IPS-NIHi11 (cell line): ENCODE results near the gene RYR2.
"Not testable (repeated sequence)": the region's sequence is repeated elsewhere in the genome, so short reads cannot be mapped to it uniquely, and the experiment has no call there.

Experiments
- DNase-seq: peaks from one replicate; pipeline ENCODE4 v3.0.0; 2012; ENCODE audit warnings: mixed read lengths, low spot score

RYR2 gene

DNA sequence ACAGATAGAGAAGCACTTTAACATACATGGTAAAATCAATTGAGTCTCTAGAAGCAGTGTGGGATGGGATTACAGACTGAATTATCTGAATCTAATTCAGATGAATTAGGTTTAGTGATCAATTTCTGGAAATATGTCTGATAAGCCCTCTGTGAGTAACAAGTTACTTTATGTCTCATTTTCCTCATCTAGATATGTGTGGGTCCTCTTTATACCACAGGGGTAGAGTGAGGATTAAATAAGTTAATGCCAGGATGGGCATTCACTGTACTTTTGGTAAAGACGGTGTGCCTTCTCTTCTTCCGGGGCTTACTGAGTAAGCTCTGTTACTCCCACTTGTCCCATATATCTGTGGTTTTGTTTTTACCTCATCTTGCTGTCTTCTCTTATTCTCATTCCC, 225.8 kb downstream of the RYR2 start:
- no peak for DNase-seq

DNA sequence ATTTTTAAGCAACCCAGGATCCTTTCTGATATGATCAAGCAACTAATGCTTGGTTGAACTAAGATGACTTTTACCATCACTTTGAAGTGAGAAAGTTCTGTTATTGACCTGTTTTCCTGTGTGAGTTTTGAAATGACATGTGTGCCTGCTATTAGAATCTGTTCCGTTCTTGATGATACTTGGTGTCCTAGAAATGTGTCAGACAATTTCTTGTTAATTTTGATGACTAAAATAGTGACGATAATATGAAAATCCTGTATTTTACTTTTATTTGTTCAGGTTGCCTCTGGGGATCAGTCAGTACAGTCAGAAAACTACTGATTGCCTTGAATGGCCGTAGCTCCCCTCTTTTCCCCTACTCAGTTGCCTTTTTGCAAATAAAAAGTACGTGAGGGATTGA, 228.0 kb downstream of the RYR2 start:
- DNase-seq: no peak

DNA sequence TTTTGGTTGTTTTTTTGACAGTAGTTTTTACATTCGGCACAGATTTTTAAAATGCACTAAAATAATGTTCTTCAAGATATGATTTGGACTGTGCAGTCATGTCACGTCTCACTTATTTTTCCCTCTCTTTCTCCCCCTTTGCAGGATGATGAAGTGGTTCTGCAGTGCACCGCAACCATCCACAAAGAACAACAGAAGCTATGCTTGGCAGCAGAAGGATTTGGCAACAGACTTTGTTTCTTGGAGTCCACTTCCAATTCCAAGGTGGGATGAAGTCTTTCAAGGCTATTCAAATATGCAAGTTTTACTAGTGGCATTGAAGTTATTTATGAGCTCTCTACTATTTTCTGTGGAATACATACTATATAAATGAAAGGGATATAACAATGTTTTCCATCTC, 228.4 kb downstream of the RYR2 start:
- no peak for DNase-seq

DNA sequence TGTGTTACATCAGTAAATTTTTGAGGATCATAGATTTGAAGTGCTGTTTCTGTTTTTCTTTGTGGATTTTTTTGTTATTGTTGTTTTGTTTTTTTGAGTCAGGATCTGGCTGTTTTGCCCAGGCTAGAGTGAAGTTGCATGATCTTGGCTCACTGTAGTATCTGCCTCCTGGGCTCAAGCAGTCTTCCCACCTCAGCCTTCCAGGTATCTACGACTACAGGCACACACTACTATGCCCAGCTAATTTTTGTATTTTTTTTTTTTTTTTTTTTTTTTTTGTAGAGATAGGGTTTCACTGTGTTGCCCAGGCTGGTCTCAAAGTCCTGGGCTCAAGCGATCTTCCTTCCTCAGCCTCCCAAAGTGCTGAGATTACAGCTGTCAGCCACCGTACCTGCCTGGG, 236.0 kb downstream of the RYR2 start:
- not testable (repeated sequence) for DNase-seq

DNA sequence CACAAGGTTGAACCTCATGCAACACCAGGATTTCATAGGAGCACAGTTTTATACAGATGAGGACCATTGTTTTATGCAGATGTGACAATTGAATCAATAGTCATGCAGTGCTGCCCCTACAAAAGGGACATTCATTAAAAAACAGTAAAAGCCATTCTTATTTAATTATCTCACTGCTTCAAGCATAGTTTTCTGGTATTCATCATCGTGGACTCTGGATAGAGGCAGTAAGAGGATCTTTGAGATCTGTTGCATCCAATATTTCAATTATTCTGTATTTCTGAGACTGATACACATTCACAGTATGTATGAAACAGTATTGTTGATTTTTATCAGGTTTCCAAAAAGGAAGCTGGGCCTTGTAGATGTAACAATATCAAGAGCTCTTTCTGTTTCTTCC, 237.6 kb downstream of the RYR2 start:
- no peak for DNase-seq

DNA sequence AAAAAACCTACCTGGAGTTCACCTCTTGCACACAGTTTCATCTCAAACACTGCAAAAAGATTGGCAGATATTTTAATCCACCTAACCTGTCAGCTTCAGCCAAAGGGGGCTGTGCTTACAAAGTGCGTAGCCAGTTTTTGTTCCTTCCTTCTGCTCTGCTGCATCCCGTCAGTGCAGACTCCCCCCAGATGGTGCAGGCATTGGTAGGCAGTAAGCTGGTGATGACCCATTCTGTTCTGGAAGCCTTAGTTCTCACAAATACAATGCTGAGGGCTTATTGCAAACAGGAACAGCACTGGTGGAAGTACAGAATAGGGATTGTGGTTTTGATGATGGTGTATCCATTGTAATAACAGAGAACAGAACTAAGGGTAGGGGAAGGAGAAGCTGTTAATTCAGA, 239.5 kb downstream of the RYR2 start:
- no peak for DNase-seq

DNA sequence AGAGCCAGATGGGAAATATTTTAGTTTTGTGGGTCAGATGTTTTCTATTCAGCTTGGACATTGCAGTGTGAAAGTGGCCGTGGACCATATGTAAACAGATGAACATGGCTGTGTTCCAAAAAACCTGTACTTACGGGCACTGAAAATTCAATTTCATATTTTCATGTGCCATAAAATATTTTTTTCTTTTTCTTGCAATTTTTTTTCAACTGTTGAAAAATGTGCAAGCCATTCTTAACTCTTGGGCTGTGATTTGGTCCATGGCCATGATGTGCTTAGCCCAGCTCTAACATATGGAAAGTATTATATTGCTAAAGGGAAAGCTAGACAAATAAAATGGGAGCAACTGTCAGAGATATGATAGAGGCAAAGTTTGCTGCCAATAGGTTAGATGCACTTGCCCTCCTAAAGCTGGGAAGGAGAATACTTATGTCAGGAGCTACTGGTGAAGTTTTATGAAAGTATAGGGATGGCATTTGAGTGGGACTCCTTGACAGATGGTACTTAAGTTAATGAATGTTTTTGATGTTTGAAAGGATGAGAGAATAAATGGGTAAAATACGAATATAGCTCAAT, 240.3 kb downstream of the RYR2 start:
- no peak for DNase-seq

DNA sequence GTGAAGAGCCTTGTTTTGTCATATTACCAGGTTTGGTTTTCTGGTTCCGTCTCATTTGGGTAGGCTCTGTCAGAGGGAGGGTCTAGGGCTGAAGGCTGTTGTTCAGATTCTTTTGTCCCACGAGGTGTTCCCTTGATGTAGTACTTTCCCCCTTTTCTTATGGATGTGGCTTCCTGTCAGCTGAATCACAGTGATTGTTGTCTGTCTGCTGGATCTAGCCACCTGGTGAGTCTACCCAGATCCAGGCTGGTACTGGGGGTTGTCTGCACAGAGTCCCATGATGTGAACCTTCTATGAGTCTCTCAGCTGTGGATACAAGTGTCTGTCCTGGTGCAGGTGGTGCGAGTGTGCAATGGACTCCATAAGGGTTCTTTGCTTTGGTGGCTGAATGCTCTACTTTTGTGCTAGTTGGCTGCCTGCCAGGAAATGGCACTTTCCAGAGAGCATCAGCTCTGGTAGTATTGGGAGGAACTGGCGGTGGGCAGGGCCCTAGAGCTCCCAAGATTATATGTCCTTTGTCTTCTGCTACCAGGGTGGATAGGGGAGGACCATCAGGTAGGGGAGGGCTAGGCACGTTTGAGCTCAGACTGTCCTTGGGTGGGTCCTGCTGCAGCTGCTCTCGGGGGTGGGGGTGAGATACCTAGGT, 246.0 kb downstream of the RYR2 start:
- peak; percentile 5 for DNase-seq

DNA sequence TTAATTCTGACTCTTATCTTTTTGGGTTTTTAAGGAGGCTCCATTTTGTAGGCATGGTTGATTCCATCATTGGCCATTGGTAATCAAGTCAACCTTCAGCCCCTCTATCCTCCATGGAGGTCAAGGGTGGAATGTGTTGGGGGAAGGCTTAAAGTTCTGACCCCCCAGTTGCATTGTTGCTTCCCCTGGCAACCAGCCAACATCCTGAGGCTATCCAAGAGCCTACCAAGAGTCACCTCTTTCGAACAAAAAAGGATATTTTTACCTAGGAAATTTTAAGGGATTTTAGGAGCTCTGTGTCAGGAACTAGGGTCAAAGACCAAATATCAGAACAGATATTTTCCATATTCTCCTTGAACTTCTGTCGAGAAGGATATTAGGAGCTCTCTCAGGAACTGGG, 251.8 kb downstream of the RYR2 start:
- DNase-seq: no peak

DNA sequence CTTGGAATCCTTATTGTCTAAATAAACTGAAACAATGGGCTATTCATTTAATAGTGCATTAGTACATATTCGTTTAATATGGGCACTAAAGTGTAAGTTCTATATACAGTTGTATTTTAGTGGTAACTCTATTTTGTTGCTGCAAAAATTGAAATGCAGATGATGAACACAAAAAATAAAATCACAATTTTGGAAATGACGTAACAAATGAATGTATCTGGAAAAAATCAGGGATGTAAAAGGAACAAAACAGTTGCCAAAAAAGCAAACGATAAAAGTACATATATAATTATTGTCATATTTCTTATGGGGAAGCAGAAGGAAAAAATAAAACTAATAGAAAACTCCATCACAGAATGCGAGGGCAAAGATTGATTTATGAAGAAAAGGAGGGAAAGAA, 254.9 kb downstream of the RYR2 start:
- no peak for DNase-seq

DNA sequence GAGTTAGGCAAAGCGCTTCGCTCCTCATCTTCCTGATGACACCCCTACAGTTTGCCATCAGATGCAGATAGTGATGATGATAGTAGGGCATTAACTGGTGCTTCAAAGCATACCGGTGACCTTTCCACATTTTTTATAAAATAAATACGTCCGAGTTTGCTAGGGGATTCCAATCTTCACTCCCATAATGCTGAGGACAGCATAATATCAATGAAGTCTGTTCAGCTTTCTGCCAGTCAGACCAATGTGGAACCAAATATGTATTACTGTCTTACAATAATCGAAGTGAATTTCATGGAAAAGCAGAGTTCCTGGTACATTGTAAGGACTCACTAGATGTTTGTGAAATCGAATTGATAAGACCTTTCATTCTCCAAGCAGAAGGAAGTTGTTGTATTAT, 258.7 kb downstream of the RYR2 start:
- DNase-seq: no peak

DNA sequence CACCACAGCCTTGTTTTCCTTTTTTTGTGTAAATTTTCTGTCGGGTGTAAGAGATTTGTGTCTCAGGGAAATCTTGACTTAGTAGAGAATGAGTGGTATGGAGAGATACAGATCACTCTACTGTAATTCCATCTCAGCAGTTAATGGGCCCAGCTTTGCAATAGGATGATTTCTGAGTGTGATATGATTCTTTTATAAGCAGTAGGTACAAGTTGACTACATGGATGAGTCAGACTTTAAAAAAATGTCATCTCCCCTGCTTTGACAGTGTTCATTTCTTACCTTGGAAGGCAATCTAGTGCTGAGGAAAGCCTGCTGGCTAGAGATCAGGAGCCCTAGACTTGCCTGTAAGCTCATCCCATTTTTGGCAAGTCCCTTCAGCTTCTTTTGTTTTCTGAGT, 261.9 kb downstream of the RYR2 start:
- no peak for DNase-seq

DNA sequence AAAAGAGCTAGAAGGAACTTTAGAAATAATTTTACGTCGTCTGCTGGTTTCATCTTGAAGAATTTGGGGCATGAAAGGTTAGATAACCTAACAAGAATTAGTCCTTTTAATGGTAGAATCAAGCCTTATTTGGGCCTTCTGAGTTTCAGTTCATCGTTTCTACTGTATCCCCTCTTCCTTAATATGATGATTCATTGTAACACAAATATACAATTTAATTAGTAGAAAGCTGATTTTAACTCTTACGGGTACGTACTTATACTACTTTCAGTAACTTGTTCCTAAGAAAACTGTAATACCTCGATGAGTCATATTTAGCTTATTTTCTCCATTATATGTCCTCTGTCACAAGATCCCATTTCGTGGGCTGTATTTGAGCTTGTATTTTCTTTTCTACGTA, 264.7 kb downstream of the RYR2 start:
- no peak for DNase-seq

DNA sequence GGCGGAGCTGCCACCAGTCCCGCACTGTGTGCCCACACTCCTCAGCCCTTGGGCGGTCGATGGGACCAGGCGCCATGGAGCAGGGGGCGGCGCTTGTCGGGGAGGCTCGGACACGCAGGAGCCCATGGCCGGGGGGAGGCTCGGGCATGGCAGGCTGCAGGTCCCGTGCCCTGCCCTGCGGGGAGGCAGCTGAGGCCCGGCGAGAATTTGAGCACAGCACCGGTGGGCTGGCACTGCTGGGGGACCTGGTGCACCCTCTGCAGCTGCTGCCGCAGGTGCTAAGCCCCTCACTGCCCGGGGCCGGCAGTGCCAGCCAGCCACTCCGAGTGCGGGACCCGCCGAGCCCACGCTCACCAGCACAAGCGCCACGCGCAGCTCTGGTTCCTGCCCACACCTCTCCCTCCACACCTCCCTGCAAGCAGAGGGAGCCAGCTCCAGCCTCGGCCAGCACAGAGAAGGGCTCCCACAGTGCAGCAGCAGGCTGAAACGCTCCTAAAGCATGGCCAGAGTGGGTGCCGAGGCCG, 267.7 kb downstream of the RYR2 start:
- DNase-seq: no peak

DNA sequence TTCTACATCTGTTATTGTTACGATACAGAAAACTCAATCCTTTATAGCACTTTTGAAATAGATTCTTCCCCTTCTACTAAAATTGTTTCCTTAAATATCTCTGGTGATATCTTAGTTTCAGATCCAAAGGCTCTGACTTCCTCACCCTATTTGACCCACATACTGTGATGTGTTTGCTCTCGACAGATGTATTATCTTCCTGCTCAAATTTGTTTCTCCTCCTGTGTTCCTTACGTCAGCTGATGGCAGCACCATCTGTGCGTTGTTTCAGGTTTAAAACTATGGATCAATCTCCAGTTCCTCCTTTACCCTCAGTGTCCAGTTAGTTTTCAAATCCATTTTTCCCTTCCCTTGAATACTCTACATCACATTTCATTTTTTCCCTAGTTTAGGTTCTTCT, 274.4 kb downstream of the RYR2 start:
- DNase-seq: no peak

DNA sequence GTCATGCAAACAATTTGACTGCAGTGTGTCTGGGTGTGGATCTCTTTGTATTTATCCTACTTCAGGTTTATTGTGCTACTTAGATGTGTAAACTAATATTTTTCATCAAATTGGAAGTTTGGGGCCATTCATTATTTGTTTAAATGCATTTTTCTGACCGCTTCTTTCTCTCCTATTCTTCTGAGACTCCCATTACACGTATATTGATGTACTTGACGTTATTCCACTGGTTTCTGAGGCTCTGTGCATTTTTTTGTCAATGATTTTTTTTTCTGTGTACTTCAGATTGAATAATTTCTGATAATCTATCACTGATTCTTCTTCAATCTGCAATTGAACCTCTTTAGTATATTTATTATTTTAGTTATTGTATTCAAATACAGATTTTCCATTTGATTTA, 276.8 kb downstream of the RYR2 start:
- no peak for DNase-seq

DNA sequence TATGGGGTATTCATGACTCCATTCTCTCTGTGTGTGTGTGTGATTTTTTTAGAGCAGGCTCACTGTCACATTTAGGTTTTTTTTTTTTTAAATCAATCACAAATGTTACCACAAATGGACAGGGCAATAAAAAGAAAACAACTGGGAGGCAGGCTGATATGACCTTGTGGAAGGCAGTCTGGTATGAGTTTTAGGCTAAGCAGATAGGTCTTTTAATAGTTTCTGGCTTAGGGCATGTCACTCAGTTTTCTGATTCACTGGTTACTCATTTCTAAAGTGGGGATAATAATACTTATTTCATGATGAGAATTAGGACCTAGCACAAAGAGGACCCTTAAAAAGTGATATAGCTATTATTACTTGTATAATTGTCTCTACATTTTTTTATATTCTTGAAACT, 278.9 kb downstream of the RYR2 start:
- DNase-seq: no peak

DNA sequence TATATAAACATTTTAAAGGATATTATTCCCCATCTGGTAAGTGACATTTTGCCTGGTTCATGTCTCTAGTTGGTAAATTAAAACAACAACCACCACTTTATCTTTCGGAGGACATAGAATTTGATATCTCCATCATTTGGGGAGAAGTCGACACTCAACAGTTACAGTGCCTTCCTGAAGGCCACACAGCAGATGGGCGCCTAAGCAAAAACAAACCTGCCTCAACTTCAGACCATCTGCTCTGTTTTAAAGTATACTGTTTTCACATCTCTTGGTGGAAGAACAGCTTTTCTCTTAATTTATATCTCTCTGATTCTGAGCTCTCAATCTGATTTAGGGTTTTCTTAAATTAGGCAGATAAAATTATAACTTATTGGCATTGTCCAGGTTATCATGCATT, 282.2 kb downstream of the RYR2 start:
- no peak for DNase-seq

DNA sequence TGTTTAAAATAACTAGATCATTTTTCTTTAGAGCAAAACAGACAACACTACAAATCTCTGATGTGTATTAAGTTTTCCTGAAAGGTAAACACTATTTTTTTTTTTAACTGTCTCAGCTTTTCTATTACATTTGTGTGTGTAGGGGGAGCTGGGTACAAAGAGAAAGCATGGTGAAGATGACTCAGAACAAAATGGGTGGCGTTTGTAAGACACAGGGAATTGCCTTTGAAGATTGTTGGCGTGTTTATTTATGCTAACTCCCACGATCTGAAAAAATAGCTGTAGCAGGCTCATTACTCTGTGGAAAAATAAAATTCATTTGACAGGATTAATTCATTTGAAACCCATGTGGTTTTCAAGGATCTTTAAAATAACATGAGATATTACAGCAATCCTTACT, 285.1 kb downstream of the RYR2 start:
- DNase-seq: no peak

DNA sequence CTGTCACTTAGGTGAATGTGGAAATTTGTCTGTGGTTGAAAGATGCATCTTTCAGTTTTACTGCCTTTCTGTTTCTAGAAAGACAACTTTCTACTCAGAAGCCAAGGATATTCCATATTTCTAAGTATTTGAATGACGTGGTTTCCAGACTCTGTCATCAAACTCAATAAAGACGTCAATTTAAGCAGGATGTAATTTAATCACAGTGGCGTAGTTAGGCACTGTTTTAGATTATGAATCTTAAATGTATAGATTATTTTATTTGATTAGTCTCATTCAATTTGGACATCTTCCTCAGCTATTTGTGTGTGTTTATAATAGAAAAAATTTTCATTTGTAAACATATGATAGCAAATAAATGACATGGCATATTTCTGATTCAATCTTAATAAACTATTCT, 298.9 kb downstream of the RYR2 start:
- DNase-seq: no peak

DNA sequence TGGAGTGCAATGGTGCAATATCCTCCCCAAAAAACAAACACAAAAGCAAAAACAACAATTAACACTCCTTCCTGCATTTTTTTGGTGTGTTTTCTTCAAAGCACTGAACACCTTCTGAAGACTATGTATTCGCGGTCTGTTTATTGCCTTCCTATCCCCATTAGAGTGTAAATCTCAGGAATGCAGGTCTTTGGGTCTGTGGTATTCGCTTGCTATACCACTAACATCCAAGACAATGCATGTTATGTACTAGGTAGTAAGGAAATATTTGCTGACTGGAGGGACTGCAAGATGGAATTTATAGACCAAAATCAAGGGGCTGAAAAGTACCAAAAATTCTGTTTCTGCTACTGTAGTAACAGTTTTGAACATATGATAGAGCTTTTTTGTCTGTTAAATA, 299.4 kb downstream of the RYR2 start:
- DNase-seq: peak; percentile 13

DNA sequence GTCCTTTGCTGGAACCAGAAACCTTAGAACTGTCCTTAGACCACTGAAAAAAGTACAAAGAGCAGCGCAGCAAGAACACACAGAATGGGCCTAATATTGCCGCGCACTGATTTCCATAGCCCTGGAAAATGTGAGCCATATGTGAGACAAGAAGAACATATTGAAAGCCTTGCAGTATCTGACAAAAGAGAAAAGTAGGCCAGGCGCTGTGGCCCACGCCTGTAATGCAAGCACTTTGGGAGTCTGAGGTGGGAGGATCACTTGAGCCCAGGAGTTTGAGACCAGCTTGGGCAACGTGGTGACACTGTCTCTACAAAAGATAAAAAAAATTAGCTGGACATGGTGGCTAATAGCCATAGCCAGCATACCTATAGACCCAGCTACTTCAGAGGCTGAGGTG, 300.7 kb downstream of the RYR2 start:
- DNase-seq: no peak

DNA sequence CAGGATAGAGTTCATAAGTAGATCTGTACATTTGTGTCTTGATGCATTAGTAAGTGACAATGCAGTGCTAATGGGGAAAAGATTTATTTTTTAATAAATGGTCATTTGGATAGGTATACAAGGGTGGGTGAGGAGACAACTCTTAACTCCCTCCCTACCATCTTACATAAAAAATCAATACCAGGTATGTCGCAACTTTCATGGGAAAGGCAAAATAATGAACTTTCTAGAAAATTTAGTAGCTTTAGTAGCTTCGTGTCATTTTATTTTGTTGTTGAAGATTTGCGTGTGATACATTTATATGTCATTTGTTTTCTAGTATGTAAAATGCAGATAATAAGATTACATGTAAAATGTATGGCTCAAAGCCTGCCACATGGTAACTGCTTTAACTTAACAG, 310.8 kb downstream of the RYR2 start:
- DNase-seq: no peak

DNA sequence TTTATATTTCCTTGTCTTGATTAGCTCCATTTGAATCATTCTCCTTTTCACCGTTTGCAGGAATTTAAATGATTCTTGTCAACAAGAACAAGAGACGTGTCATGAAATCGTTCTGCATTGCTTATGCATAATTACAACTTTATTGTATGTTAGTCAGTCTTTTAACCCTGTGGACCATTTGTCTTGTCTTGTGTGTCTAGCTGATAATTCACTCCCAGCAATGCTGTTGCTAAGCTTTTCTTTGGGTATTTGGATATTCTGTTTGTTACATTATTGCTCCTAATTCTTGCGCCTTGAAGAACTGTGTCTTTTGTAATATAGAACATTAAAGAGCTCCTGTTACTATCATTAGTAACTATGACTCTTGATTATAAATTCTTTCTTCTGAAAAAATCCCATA, 311.9 kb downstream of the RYR2 start:
- no peak for DNase-seq
